Psoas muscle (tissue), 8 donors: ENCODE data around the gene TRAFD1. TPM values are rescaled to one million over a fixed set of nuclear protein-coding genes. Genes with fewer than 3 reads are reported as not detected.

Experiments
- ATAC-seq, 4 donors: fragments of 200-7000 bp; cut with Tn5 transposase; one replicate each; pipeline ENCODE4 v1.9.1; 2020; ENCODE audit warnings: moderate library complexity in 3 of 4, mild to moderate bottlenecking in 2 of 4
- DNase-seq, 2 donors: peaks; one replicate each; pipeline ENCODE4 v3.0.0-alpha.2; 2020
- H3K27ac ChIP-seq: fragments of 200-600 bp; one replicate; pipeline ENCODE4 v1.8.0; 2022
- H3K27me3 ChIP-seq, 3 donors: fragments of 200-600 bp in 1 of 3; one replicate each; pipeline versions ENCODE4 v1.6.1 to v1.8.0; 2013 to 2022; ENCODE audit warnings: low read length in 2 of 3, mild to moderate bottlenecking in 2 of 3, moderate library complexity in 1 of 3; ENCODE audit not compliant: insufficient read depth in 3 of 3
- H3K36me3 ChIP-seq, 2 donors: fragments of 200-600 bp in 1 of 2; one replicate each; pipeline versions ENCODE4 v1.6.1 to v1.8.0; 2013 to 2022; ENCODE audit warnings: low read depth in 1 of 2, mild to moderate bottlenecking in 1 of 2, moderate library complexity in 1 of 2; ENCODE audit not compliant: insufficient read depth in 1 of 2
- H3K4me1 ChIP-seq: fragments of 200-600 bp; one replicate; pipeline ENCODE4 v1.8.0; 2022
- H3K4me3 ChIP-seq: fragments of 200-600 bp; one replicate; pipeline ENCODE4 v1.8.0; 2022; ENCODE audit warnings: mild to moderate bottlenecking
- H3K9me3 ChIP-seq: fragments of 200-600 bp; one replicate; pipeline ENCODE4 v1.8.0; 2022
- CTCF ChIP-seq: fragments of 200-600 bp; IDR thresholded peaks from one replicate; pipeline ENCODE4 v1.8.0; 2022; ENCODE audit warnings: antibody characterized with exemption
- WGBS, 3 donors: extraction: QIAGEN DNeasy Blood & Tissue Kit; methylation state at CpG; one replicate each; pipeline versions ENCODE4 v1.1.6 to v1.1.7; 2013; 5-methylcytosine and 5-hydroxymethylcytosine counted together
- intact Hi-C, 2 donors: fragments of 100-400 bp; cut with DNase I; formaldehyde crosslinking; loops; one replicate each; pipeline versions ENCODE4 v1.11.0 to v1.14.2; 2022
- polyA plus RNA-seq, 3 donors: library from polyadenylated mRNA; stranded (reverse); fragments of 200-250 nt; gene quantifications; one replicate each; pipeline ENCODE4 v1.2.3, GENCODE V29; 2013
- total RNA-seq, 4 donors: library from RNA; stranded (reverse); fragmentation: NEBNext Ultra II Directional in 2 of 4; extraction: Animal tissue kit (Norgen Biotek cat#: 25700) in 2 of 4; gene quantifications; one replicate each; pipeline versions ENCODE4 v1.2.1 to v1.2.4, GENCODE V29; 2021 to 2023
- donor health status: healthy with polysubstance abuse.
- donor health status: DM: no; HTN: no; CAD: no; lungs with moderate emphysema.
- donor health status: Bipolar disorder and iron deficiency.
- donor health status: healthy.
- donor health status: DM: yes; HTN: yes; CAD: no.
- donor health status: DM: no; HTN: no; CAD: no.
- donor health status: DM: no; HTN: no; CAD: no.
- donor health status: DM: yes; HTN: yes; CAD: no.

Gene TRAFD1
- total and polyA plus RNA-seq, 7 donors, result 5.0 to 21.0 (median 16.0) TPM

- intact Hi-C loops, result no loop called here
- H3K9me3 ChIP-seq, result no peaks in the 10 kb centered on the region
- no peaks in the 10 kb centered on the region for H3K27me3 ChIP-seq
- ATAC-seq (no peak), DNase-seq (no peak)
- WGBS, 3 donors, result 3 to 4% (median 4%) methylated on average over 25 of the region's 25 CpGs
- peak overlapping the region; percentile 95 for H3K27ac ChIP-seq
- TF ChIP-seq CTCF, result no peak
- peaks cover 37% of the 10 kb centered on the region for H3K4me1 ChIP-seq
- peak overlapping the region; percentile 94 for H3K4me3 ChIP-seq
- H3K36me3 ChIP-seq, result peaks cover 0 to 7% of the 10 kb centered on the region in 2 donors
Measured at GRCh38 chr12:112126000-112126438, 659 bp downstream of the TRAFD1 start.

- no peaks in the 10 kb centered on the region for H3K9me3 ChIP-seq
- peaks cover 0 to 15% of the 10 kb centered on the region in 2 donors for H3K36me3 ChIP-seq
- no peaks in the 10 kb centered on the region for H3K27me3 ChIP-seq
- ATAC-seq (no peak), DNase-seq (no peak)
- WGBS, 3 donors, result 78 to 88% (median 86%) methylated on average over 7 of the region's 7 CpGs
- intact Hi-C loops, result no loop called here
- no peak overlapping the region for H3K27ac ChIP-seq
- H3K4me3 ChIP-seq, result no peak overlapping the region
- TF ChIP-seq CTCF, result no peak
- H3K4me1 ChIP-seq, result peaks cover 38% of the 10 kb centered on the region
Measured at GRCh38 chr12:112126911-112127310, 1.6 kb downstream of the TRAFD1 start.

GRCh38 chr12:112130441-112130998, 5.2 kb downstream of the TRAFD1 start:
- peak overlapping the region; percentile 4 for H3K4me3 ChIP-seq
- ATAC-seq (no peak), DNase-seq (no peak)
- intact Hi-C loops, result loop anchor here in 1 of 2 donors (5.0 kb wide), 1 partner anchor 33 kb away; no protein-coding TSS in a partner anchor
- H3K36me3 ChIP-seq, result peaks cover 0 to 30% of the 10 kb centered on the region in 2 donors
- TF ChIP-seq CTCF, result no peak
- no peaks in the 10 kb centered on the region for H3K27me3 ChIP-seq
- H3K4me1 ChIP-seq, result peaks cover 30% of the 10 kb centered on the region
- 35 to 54% (median 45%) methylated on average over 2 of the region's 2 CpGs for WGBS, 3 donors
- peak overlapping the region; percentile 56 for H3K27ac ChIP-seq
- no peaks in the 10 kb centered on the region for H3K9me3 ChIP-seq

- no peak for TF ChIP-seq CTCF
- WGBS, 3 donors, result 72 to 83% (median 74%) methylated on average over 1 of the region's 1 CpG
- DNase-seq, result no peak
Measured at GRCh38 chr12:112131686-112132085, 6.3 kb downstream of the TRAFD1 start.

More at GRCh38 chr12:112131686-112132085, 6.3 kb downstream of the TRAFD1 start:
- H3K27ac ChIP-seq, result no peak overlapping the region
- peaks cover 0 to 41% of the 10 kb centered on the region in 2 donors for H3K36me3 ChIP-seq
- no peaks in the 10 kb centered on the region for H3K27me3 ChIP-seq
- H3K4me3 ChIP-seq, result no peak overlapping the region
- peaks cover 24% of the 10 kb centered on the region for H3K4me1 ChIP-seq
- ATAC-seq, result no peak
- intact Hi-C loops, result loop anchor here in 1 of 2 donors (5.0 kb wide), 1 partner anchor 34 kb away; no protein-coding TSS in a partner anchor
- H3K9me3 ChIP-seq, result no peaks in the 10 kb centered on the region
